ENCODE measurements around the gene SYNDIG1.

Gene SYNDIG1

GRCh38 chr20:24477831-24478547, 8.6 kb downstream of the SYNDIG1 start:
- no peak overlapping the region for H3K4me3 ChIP-seq (ENCODE audit: low read depth in 1 of 2, low read length in 1 of 2)

DNA sequence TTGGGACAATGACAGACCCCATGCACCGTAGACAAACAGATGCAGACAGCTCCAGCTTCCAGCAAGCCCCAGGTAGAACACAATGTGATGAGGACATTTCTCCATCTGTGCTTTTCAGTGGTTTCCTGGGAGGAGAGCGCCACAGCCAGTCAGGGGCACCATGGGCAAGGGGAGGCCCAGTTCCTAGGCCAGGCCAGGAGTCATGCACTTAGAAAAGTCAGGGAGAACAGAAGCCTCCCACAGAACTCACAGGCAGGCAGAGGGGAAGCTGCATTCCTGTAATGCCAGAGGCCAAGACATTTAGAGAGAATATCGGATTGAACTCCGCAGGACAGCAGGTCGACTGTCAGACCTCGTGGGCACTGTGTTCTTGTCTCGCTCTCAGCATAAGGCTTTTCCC, 9.2 kb downstream of the SYNDIG1 start:
- Histone ChIP-seq H3K4me1 (ENCODE audit: control insufficient read depth in 1 of 2, insufficient read depth in 1 of 2, low read depth in 1 of 2, low read length in 1 of 2) (no peaks in the 10 kb centered on the region), H3K27me3 (peaks cover 9% of the 10 kb centered on the region), H3K27ac (no peak overlapping the region), H3K9me3 (no peaks in the 10 kb centered on the region), H3K4me3 (ENCODE audit: low read depth in 1 of 2, low read length in 1 of 2) (no peak overlapping the region), H3K36me3 (no peaks in the 10 kb centered on the region)
- TF ChIP-seq, protein P1, sequence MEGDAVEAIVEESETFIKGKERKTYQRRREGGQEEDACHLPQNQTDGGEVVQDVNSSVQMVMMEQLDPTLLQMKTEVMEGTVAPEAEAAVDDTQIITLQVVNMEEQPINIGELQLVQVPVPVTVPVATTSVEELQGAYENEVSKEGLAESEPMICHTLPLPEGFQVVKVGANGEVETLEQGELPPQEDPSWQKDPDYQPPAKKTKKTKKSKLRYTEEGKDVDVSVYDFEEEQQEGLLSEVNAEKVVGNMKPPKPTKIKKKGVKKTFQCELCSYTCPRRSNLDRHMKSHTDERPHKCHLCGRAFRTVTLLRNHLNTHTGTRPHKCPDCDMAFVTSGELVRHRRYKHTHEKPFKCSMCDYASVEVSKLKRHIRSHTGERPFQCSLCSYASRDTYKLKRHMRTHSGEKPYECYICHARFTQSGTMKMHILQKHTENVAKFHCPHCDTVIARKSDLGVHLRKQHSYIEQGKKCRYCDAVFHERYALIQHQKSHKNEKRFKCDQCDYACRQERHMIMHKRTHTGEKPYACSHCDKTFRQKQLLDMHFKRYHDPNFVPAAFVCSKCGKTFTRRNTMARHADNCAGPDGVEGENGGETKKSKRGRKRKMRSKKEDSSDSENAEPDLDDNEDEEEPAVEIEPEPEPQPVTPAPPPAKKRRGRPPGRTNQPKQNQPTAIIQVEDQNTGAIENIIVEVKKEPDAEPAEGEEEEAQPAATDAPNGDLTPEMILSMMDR (IDR thresholded peaks at IDR 0.05), result no peak

More at GRCh38 chr20:24477831-24478547, 8.6 kb downstream of the SYNDIG1 start:
- no peaks in the 10 kb centered on the region for H3K4me1 ChIP-seq (ENCODE audit: control insufficient read depth in 1 of 2, insufficient read depth in 1 of 2, low read depth in 1 of 2, low read length in 1 of 2)
- peaks cover 15% of the 10 kb centered on the region for H3K27me3 ChIP-seq
- no peaks in the 10 kb centered on the region for H3K9me3 ChIP-seq
- H3K27ac ChIP-seq, result no peak overlapping the region
- no peaks in the 10 kb centered on the region for H3K36me3 ChIP-seq
- TF ChIP-seq, protein P1 (IDR thresholded peaks at IDR 0.05), result no peak

- Histone ChIP-seq H3K27me3 (peaks cover 4% of the 10 kb centered on the region), H3K36me3 (no peaks in the 10 kb centered on the region), H3K4me1 (ENCODE audit: control insufficient read depth in 1 of 2, insufficient read depth in 1 of 2, low read depth in 1 of 2, low read length in 1 of 2) (no peaks in the 10 kb centered on the region), H3K27ac (no peak overlapping the region), H3K4me3 (ENCODE audit: low read depth in 1 of 2, low read length in 1 of 2) (no peak overlapping the region), H3K9me3 (no peaks in the 10 kb centered on the region)
- TF ChIP-seq, protein P1 (IDR thresholded peaks at IDR 0.05), result no peak
Observed at GRCh38 chr20:24479106-24479505, 9.7 kb downstream of the SYNDIG1 start.

DNA sequence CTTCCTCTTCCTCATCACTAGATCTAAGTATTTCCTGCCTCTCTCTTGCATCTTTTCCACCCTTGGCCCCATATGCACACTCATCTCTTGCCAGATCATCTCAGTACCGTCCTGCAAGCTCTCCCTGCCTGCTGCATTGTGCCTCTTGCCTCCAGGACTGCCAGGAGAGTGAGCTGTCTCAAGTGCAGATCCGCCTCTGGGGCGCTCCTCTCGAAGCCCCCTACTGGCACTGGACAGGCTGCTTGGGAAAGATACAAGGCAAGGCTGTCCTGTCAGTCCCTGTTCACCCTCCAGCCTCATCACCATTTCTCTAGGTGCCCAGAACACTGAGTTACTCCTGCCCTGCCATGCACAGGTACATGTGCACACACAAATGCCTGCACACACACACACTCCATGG, 10.2 kb downstream of the SYNDIG1 start:
- no peaks in the 10 kb centered on the region for H3K36me3 ChIP-seq
- H3K27me3 ChIP-seq, result no peaks in the 10 kb centered on the region
- no peaks in the 10 kb centered on the region for H3K4me1 ChIP-seq (ENCODE audit: control insufficient read depth in 1 of 2, insufficient read depth in 1 of 2, low read depth in 1 of 2, low read length in 1 of 2)
- no peak overlapping the region for H3K4me3 ChIP-seq (ENCODE audit: low read depth in 1 of 2, low read length in 1 of 2)
- no peaks in the 10 kb centered on the region for H3K9me3 ChIP-seq
- TF ChIP-seq, protein P1 (IDR thresholded peaks at IDR 0.05), result no peak
- H3K27ac ChIP-seq, result no peak overlapping the region

- H3K4me3 ChIP-seq (ENCODE audit: low read depth in 1 of 2, low read length in 1 of 2), result no peak overlapping the region
- TF ChIP-seq, protein P1 (IDR thresholded peaks at IDR 0.05), result no peak
- H3K27me3 ChIP-seq, result no peaks in the 10 kb centered on the region
- no peaks in the 10 kb centered on the region for H3K36me3 ChIP-seq
- H3K9me3 ChIP-seq, result no peaks in the 10 kb centered on the region
- H3K27ac ChIP-seq, result no peak overlapping the region
- no peaks in the 10 kb centered on the region for H3K4me1 ChIP-seq (ENCODE audit: control insufficient read depth in 1 of 2, insufficient read depth in 1 of 2, low read depth in 1 of 2, low read length in 1 of 2)
Observed at GRCh38 chr20:24480509-24480908, 11.1 kb downstream of the SYNDIG1 start.

All from neutrophil (primary cell).